Neuronal stem cell (in vitro differentiated cells): ENCODE results near the gene PEX16.
A peak's percentile ranks its signal among the peaks of the same experiment; 100 is the strongest.

ENCODE experiments used
- DNase-seq: peaks from one replicate; pipeline ENCODE4 v3.0.0-alpha.2; 2013; ENCODE audit warnings: low spot score
- H2AFZ ChIP-seq: one replicate; pipeline ENCODE4 v1.6.1; 2013; ENCODE audit warnings: mild to moderate bottlenecking, low read length, inconsistent platforms
- H2AK5ac ChIP-seq: 2 replicates; pipeline ENCODE4 v1.6.1; 2013; ENCODE audit warnings: low read depth, mild to moderate bottlenecking, inconsistent platforms, low read length, moderate library complexity, mixed read lengths
- H2BK120ac ChIP-seq: 2 replicates; pipeline ENCODE4 v1.6.1; 2013; ENCODE audit warnings: low read depth, mild to moderate bottlenecking, inconsistent platforms, low read length, moderate library complexity, mixed read lengths
- H2BK12ac ChIP-seq: one replicate; pipeline ENCODE4 v1.6.1; 2013; ENCODE audit warnings: low read length, inconsistent platforms
- H2BK15ac ChIP-seq: 2 replicates; pipeline ENCODE4 v1.6.1; 2013; ENCODE audit warnings: mild to moderate bottlenecking, low read length, inconsistent platforms, mixed read lengths
- H2BK5ac ChIP-seq: one replicate; pipeline ENCODE4 v1.6.1; 2013; ENCODE audit warnings: inconsistent platforms, mild to moderate bottlenecking, low read length, moderate library complexity
- H3K14ac ChIP-seq: one replicate; pipeline ENCODE4 v1.6.1; 2013; ENCODE audit warnings: low read length, inconsistent platforms
- H3K18ac ChIP-seq: 2 replicates; pipeline ENCODE4 v1.6.1; 2013; ENCODE audit warnings: low read length, inconsistent platforms
- H3K23ac ChIP-seq: 2 replicates; pipeline ENCODE4 v1.6.1; 2013; ENCODE audit warnings: low read depth, mild to moderate bottlenecking, mixed read lengths, low read length, inconsistent platforms; ENCODE audit not compliant: poor library complexity
- H3K27ac ChIP-seq: replicated peaks from 3 replicates; pipeline ENCODE4 v1.5.1; 2013; ENCODE audit warnings: low read length, inconsistent platforms
- H3K27me3 ChIP-seq, 3 experiments: 2 replicates each; pipeline ENCODE4 v1.6.1; 2013; ENCODE audit warnings: low read length in 3 of 3, mild to moderate bottlenecking in 2 of 3, inconsistent platforms in 1 of 3, low read depth in 1 of 3, mixed read lengths in 1 of 3, moderate library complexity in 1 of 3; ENCODE audit not compliant: control insufficient read depth in 3 of 3, insufficient read depth in 3 of 3
- H3K36me3 ChIP-seq, 2 donors: replicated peaks in 1 of 2; 2 replicates each; pipeline ENCODE4 v1.6.1; 2013; ENCODE audit warnings: low read length in 2 of 2; ENCODE audit not compliant: control insufficient read depth in 2 of 2, insufficient read depth in 2 of 2
- H3K4ac ChIP-seq: 2 replicates; pipeline ENCODE4 v1.6.1; 2013; ENCODE audit warnings: inconsistent platforms, mild to moderate bottlenecking, low read length, moderate library complexity
- H3K4me1 ChIP-seq, 2 donors: 1 replicate in 1 of 2; 2 replicates in 1 of 2; pipeline ENCODE4 v1.6.1; 2013; ENCODE audit warnings: low read length in 2 of 2, low read depth in 1 of 2; ENCODE audit not compliant: control insufficient read depth in 2 of 2, insufficient read depth in 1 of 2
- H3K4me2 ChIP-seq: one replicate; pipeline ENCODE4 v1.6.1; 2013; ENCODE audit warnings: mild to moderate bottlenecking, low read length, inconsistent platforms; ENCODE audit not compliant: insufficient read depth, poor library complexity, severe bottlenecking
- H3K4me3 ChIP-seq, 2 donors: 2 replicates each; pipeline ENCODE4 v1.5.1; 2013; ENCODE audit warnings: low read length in 2 of 2, mild to moderate bottlenecking in 2 of 2, inconsistent platforms in 1 of 2, moderate library complexity in 1 of 2
- H3K79me1 ChIP-seq: one replicate; pipeline ENCODE4 v1.6.1; 2013; ENCODE audit warnings: low read depth, mild to moderate bottlenecking, inconsistent platforms, low read length, moderate library complexity
- H3K9ac ChIP-seq: one replicate; pipeline ENCODE4 v1.6.1; 2013; ENCODE audit warnings: mild to moderate bottlenecking, low read depth, low read length, inconsistent platforms; ENCODE audit not compliant: poor library complexity
- H3K9me3 ChIP-seq, 2 donors: replicated peaks in 1 of 2; 2 replicates each; pipeline versions ENCODE3 to v1.6.1; 2013; ENCODE audit warnings: low read length in 2 of 2, mild to moderate bottlenecking in 2 of 2, inconsistent platforms in 1 of 2, low read depth in 1 of 2, mixed read lengths in 1 of 2, moderate library complexity in 1 of 2; ENCODE audit not compliant: control insufficient read depth in 2 of 2, insufficient read depth in 1 of 2
- H4K8ac ChIP-seq: one replicate; pipeline ENCODE4 v1.6.1; 2013; ENCODE audit warnings: low read depth, mild to moderate bottlenecking, inconsistent platforms, low read length, moderate library complexity
- H4K91ac ChIP-seq: one replicate; pipeline ENCODE4 v1.6.1; 2013; ENCODE audit warnings: low read length, low read depth, mild to moderate bottlenecking, inconsistent platforms; ENCODE audit not compliant: poor library complexity
- WGBS, 2 donors: extraction: QIAGEN DNeasy Blood & Tissue Kit; methylation state at CpG; one replicate each; pipeline ENCODE4 v1.1.7; 2013; ENCODE audit warnings: missing lambda C conversion rate in 2 of 2, mixed read lengths in 1 of 2; ENCODE audit not compliant: insufficient read length in 2 of 2, insufficient replicate concordance in 1 of 2; ENCODE audit errors: extremely low coverage in 2 of 2; 5-methylcytosine and 5-hydroxymethylcytosine counted together

The PEX16 gene

GRCh38 chr11:45920531-45921477, 3.1 kb upstream of the PEX16 start:
- Histone ChIP-seq H3K9ac (no peak overlapping the region), H3K4me1 (peaks cover 18 to 27% of the 10 kb centered on the region in 2 donors), H2BK120ac (no peak overlapping the region), H3K27me3 (peaks cover 0 to 58% (median 13%) of the 10 kb centered on the region in 3 experiments), H3K14ac (no peak overlapping the region), H3K4me3 (no peak overlapping the region), H3K79me1 (peaks cover 5% of the 10 kb centered on the region), H3K4me2 (no peak overlapping the region), H2BK15ac (peak overlapping the region; percentile 13), H3K36me3 (peaks cover 3 to 4% of the 10 kb centered on the region in 2 donors), H2AFZ (peak overlapping the region; percentile 87), H3K18ac (peak overlapping the region; percentile 12), H2BK12ac (no peak overlapping the region), H4K8ac (no peak overlapping the region), H2BK5ac (peak overlapping the region; percentile 21), H3K27ac (peak overlapping the region; percentile 72), H3K9me3 (no peaks in the 10 kb centered on the region), H3K23ac (no peak overlapping the region), H4K91ac (no peak overlapping the region), H2AK5ac (peak overlapping the region; percentile 38), H3K4ac (no peak overlapping the region)
- WGBS, 2 donors = no CpG with 5 or more reads among the region's 6 CpGs
- no peak for DNase-seq

- H3K79me1 ChIP-seq = peaks cover 5% of the 10 kb centered on the region
- H3K4me2 ChIP-seq = peak overlapping the region; percentile 35
- H3K4ac ChIP-seq = no peak overlapping the region
- H3K36me3 ChIP-seq = peaks cover 9 to 11% of the 10 kb centered on the region in 2 donors
- H3K4me1 ChIP-seq = peaks cover 18 to 27% of the 10 kb centered on the region in 2 donors
- no peak overlapping the region for H2BK120ac ChIP-seq
- peak overlapping the region; percentile 86 for H4K8ac ChIP-seq
- no peak overlapping the region for H4K91ac ChIP-seq
- H2AK5ac ChIP-seq = no peak overlapping the region
- H2AFZ ChIP-seq = peak overlapping the region; percentile 69
- H3K27ac ChIP-seq = peak overlapping the region; percentile 72
- H3K4me3 ChIP-seq = no peak overlapping the region
- H2BK15ac ChIP-seq = peak overlapping the region; percentile 13
- no peak overlapping the region for H3K14ac ChIP-seq
- no peak overlapping the region for H3K9ac ChIP-seq
- no peak overlapping the region for H2BK12ac ChIP-seq
- no peaks in the 10 kb centered on the region for H3K9me3 ChIP-seq
- H3K27me3 ChIP-seq = peaks cover 0 to 54% (median 13%) of the 10 kb centered on the region in 3 experiments
- no peak for DNase-seq
- no peak overlapping the region for H3K23ac ChIP-seq
- H3K18ac ChIP-seq = peak overlapping the region; percentile 74
- H2BK5ac ChIP-seq = peak overlapping the region; percentile 21
- WGBS, 2 donors = no CpG with 5 or more reads among the region's 13 CpGs
Measured at GRCh38 chr11:45919806-45920530, 2.3 kb upstream of the PEX16 start.

- no peak overlapping the region for H4K8ac ChIP-seq
- H3K4me1 ChIP-seq = peaks cover 18 to 27% of the 10 kb centered on the region in 2 donors
- H2AK5ac ChIP-seq = peak overlapping the region; percentile 91
- peak overlapping the region; percentile 40 for H2BK15ac ChIP-seq
- H2BK120ac ChIP-seq = peak overlapping the region; percentile 64
- H3K23ac ChIP-seq = no peak overlapping the region
- no peak overlapping the region for H3K14ac ChIP-seq
- no peak overlapping the region for H3K9ac ChIP-seq
- H3K27me3 ChIP-seq = peaks cover 0 to 46% (median 12%) of the 10 kb centered on the region in 3 experiments
- peak overlapping the region; percentile 63 for H2BK12ac ChIP-seq
- no peak overlapping the region for H3K4me2 ChIP-seq
- H3K18ac ChIP-seq = peak overlapping the region; percentile 81
- no peak overlapping the region for H3K4ac ChIP-seq
- WGBS, 2 donors = no CpG with 5 or more reads among the region's 7 CpGs
- H3K9me3 ChIP-seq = no peaks in the 10 kb centered on the region
- H2AFZ ChIP-seq = peak overlapping the region; percentile 84
- DNase-seq = no peak
- H3K36me3 ChIP-seq = peaks cover 18 to 20% of the 10 kb centered on the region in 2 donors
- peak overlapping the region; percentile 22 to 92 for H3K4me3 ChIP-seq
- H4K91ac ChIP-seq = no peak overlapping the region
- peak overlapping the region; percentile 21 for H2BK5ac ChIP-seq
- peaks cover 9% of the 10 kb centered on the region for H3K79me1 ChIP-seq
- peak overlapping the region; percentile 9 for H3K27ac ChIP-seq
Measured at GRCh38 chr11:45918962-45919675, 1.4 kb upstream of the PEX16 start.
